ENCODE data around the gene TBC1D2B.
A peak's percentile ranks its signal among the peaks of the same experiment; 100 is the strongest.

The TBC1D2B gene

DNA sequence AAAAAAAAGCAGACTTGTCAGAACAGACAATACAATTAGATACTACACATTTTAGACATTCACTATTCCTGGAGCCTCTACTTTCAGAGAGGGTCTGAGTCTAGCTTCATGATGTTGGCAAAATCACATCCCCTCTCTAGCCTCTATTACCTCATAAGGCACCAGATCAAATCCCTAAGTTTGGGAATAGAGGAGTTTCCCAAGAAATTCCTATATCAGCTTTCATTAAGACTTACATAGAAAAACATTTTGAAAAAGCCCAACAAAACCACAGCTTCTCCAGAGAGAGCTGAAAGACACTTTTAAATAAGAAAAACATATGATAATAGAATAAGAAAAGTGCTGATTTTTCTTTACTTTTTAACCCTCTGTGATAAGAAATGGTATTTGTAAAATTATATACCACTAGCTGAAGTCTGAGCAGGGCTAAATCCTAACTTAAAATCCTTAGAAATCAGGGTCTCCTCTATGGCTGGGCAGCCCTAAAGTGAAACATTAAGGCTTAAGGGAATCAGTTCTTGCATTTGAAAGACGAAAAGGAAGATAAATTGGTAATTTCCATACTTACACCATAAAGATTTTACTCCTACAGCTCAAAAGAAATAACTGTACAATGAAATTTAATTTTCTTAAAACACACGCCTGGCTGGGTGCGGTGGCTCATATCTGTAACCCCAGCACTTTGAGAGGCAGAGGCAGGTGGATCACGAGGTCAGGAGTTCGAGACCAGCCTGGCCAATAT, 4.3 kb downstream of the TBC1D2B start:
- DNase-seq (ENCODE audit: low read depth in 2 of 2), result no peak
- TF ChIP-seq, protein P1, sequence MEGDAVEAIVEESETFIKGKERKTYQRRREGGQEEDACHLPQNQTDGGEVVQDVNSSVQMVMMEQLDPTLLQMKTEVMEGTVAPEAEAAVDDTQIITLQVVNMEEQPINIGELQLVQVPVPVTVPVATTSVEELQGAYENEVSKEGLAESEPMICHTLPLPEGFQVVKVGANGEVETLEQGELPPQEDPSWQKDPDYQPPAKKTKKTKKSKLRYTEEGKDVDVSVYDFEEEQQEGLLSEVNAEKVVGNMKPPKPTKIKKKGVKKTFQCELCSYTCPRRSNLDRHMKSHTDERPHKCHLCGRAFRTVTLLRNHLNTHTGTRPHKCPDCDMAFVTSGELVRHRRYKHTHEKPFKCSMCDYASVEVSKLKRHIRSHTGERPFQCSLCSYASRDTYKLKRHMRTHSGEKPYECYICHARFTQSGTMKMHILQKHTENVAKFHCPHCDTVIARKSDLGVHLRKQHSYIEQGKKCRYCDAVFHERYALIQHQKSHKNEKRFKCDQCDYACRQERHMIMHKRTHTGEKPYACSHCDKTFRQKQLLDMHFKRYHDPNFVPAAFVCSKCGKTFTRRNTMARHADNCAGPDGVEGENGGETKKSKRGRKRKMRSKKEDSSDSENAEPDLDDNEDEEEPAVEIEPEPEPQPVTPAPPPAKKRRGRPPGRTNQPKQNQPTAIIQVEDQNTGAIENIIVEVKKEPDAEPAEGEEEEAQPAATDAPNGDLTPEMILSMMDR (IDR thresholded peaks at IDR 0.05; ENCODE audit: low read depth, low read length), result no peak
- no peak overlapping the region for H3K4me3 ChIP-seq (replicated peaks in 1 of 2; ENCODE audit: low read depth in 2 of 2, low read length in 2 of 2)

DNA sequence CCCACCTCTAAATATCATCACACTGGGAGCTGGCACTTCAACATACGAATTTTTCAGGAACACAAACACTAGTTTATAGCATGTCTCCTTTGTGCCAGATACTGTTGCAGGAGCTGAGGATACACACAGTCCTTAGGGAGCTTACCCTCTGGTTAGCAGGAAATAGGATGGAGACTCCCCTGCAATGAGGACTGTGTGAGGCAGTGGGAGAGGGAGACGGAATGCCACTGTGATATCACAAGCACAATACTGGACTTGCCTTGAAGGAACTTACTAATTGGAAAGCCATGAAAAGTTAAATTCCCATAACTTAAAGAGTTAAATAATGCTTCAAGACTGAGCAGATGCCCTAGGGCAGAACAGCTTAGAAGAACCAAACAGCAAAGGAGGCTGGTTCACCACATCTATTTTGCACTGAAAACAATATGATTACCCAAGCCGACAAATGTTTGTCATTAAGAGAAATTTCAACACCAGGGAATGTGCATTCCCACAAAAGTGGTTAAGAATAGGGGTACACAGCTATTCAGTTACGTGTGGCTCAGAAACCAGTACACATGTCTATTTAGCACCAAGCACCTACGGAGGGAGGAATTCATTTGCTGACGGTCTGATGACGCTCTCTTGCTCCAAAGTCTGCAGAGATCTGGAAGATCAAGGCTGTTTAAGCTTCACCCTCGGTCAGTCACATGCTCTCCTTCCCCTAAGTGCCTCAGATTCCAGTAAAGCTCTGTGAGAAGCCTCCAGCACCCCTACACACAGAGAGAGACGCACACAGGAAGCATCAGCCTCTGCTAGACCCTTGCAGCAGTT, 5.2 kb downstream of the TBC1D2B start:
- H3K4me3 ChIP-seq (replicated peaks in 1 of 2; ENCODE audit: low read depth in 2 of 2, low read length in 2 of 2), result peak overlapping the region in 1 of 2 donors; percentile 5

GRCh38 chr15:78071383-78071782, 6.1 kb downstream of the TBC1D2B start:
- DNase-seq (ENCODE audit: low read depth in 2 of 2), result no peak
- no peak overlapping the region for H3K4me3 ChIP-seq (replicated peaks in 1 of 2; ENCODE audit: low read depth in 2 of 2, low read length in 2 of 2)
- TF ChIP-seq, protein P1 (IDR thresholded peaks at IDR 0.05; ENCODE audit: low read depth, low read length), result no peak

More for the DNA sequence above, 5.2 kb downstream of the TBC1D2B start:
- DNase-seq (ENCODE audit: low read depth in 2 of 2), result peak; percentile 83 to 92
- TF ChIP-seq, protein P1 (IDR thresholded peaks at IDR 0.05; ENCODE audit: low read depth, low read length), result no peak

DNA sequence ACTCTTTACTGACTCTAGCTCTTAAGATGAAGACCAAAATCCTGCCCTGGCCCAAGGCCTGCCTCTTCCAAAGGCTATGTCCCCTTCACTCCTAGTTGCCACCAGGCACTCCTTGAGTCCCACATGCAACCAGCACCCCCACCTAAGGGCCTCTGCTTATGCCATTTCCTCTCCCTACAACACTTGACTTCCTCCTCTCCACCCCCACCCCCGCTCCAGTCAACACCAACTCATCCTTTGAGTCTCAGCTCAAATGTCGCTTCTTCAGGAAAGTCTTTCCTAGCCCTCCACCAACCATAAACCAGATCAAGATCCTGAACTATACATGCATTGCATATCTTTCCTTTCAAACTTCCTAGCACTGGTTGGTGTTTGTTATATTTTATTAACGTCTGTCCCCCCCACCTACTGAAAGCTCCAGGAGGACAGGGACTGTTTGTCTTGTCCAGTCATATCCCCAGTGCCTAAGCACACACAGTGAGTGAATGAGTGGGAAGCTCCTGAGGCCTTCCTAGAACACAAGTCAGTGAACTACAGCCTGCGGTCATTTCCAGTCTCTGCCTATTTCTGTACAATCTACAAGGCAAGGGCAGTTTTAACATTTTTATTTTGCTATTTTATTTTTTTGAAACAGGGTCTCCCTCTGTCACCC, 7.3 kb downstream of the TBC1D2B start:
- no peak overlapping the region for H3K4me3 ChIP-seq (replicated peaks in 1 of 2; ENCODE audit: low read depth in 2 of 2, low read length in 2 of 2)
- TF ChIP-seq, protein P1 (IDR thresholded peaks at IDR 0.05; ENCODE audit: low read depth, low read length), result no peak
- no peak for DNase-seq (ENCODE audit: low read depth in 2 of 2)

GRCh38 chr15:78069462-78070029, 8.0 kb downstream of the TBC1D2B start:
- TF ChIP-seq, protein P1 (IDR thresholded peaks at IDR 0.05; ENCODE audit: low read depth, low read length), result no peak
- no peak overlapping the region for H3K4me3 ChIP-seq (replicated peaks in 1 of 2; ENCODE audit: low read depth in 2 of 2, low read length in 2 of 2)
- no peak for DNase-seq (ENCODE audit: low read depth in 2 of 2)

DNA sequence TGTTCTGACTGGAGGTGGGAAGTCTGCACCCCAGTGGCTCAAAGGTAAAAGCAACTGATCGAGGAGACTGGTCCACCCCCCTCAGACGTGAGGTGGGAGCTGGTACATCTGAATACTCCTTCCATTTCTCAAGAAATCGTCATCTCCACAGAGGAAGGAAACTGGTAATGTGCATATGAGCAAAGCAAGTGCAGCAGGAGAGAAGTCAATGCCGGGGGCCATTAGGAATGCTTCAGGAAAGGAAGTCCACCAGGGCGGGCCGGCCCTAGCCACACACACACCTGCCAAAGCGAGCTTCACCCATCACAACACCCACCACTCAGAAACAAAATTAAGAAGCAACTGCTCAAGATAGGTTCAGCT, 8.5 kb downstream of the TBC1D2B start:
- no peak overlapping the region for H3K4me3 ChIP-seq (replicated peaks in 1 of 2; ENCODE audit: low read depth in 2 of 2, low read length in 2 of 2)
- TF ChIP-seq, protein P1 (IDR thresholded peaks at IDR 0.05; ENCODE audit: low read depth, low read length), result no peak
- no peak for DNase-seq (ENCODE audit: low read depth in 2 of 2)

Measured in cardiac fibroblast (primary cell).